B cell (primary cell): ENCODE data around the gene CTSK. TPM values are rescaled to one million over a fixed set of nuclear protein-coding genes. Genes with fewer than 3 reads are reported as not detected.
"Not testable (repeated sequence)": the region's sequence is repeated elsewhere in the genome, so short reads cannot be mapped to it uniquely, and the experiment has no call there.

Experiments used
- ATAC-seq: fragments of 200-7000 bp; cut with Tn5 transposase; one replicate; pipeline ENCODE4 v1.10.0; 2021; ENCODE audit warnings: low read depth, mild to moderate bottlenecking, moderate number of reproducible peaks, moderate library complexity
- CTCF ChIA-PET: fragments of 350-600 bp; sonication (Branson Sonifier 250); formaldehyde crosslinking; loops from one replicate; lab custom pipeline; 2021; ENCODE audit warnings: antibody characterized with exemption, inconsistent platforms; lab: Charles Lee
- POLR2A ChIA-PET: fragments of 350-600 bp; sonication (Branson Sonifier 250); formaldehyde crosslinking; loops from one replicate; lab custom pipeline; 2021; ENCODE audit warnings: antibody characterized with exemption; lab: Charles Lee
- DNase-seq: peaks from one replicate; pipeline ENCODE4 v3.0.0; 2013
- H2AFZ ChIP-seq: 2 replicates; pipeline ENCODE4 v1.6.1; 2012; ENCODE audit warnings: mild to moderate bottlenecking, low read depth, low read length; ENCODE audit not compliant: insufficient read depth, poor library complexity, severe bottlenecking
- H3K27ac ChIP-seq, 2 donors: 1 replicate in 1 of 2; 2 replicates in 1 of 2; pipeline ENCODE4 v1.5.1; 2012 to 2013; ENCODE audit warnings: low read length in 2 of 2, mild to moderate bottlenecking in 2 of 2, moderate library complexity in 1 of 2
- H3K27me3 ChIP-seq, 4 experiments: fragments of 200-600 bp in 1 of 4; sonication (generic) in 1 of 4; replicated peaks in 1 of 4; 1 replicate in 2 of 4; 2 replicates in 2 of 4; pipeline versions ENCODE4 v1.6.1 to v1.7.0; 2013 to 2016; ENCODE audit warnings: low read length in 3 of 4, mild to moderate bottlenecking in 2 of 4, mixed read lengths in 1 of 4, moderate library complexity in 1 of 4; ENCODE audit not compliant: insufficient read depth in 4 of 4, control insufficient read depth in 3 of 4; ENCODE audit errors: control extremely low read depth in 1 of 4
- H3K36me3 ChIP-seq, 2 experiments: replicated peaks in 1 of 2; 1 replicate in 1 of 2; 2 replicates in 1 of 2; pipeline versions ENCODE4 v1.6.1 to v1.7.1; 2013; ENCODE audit warnings: low read length in 1 of 2; ENCODE audit not compliant: insufficient read depth in 2 of 2, control insufficient read depth in 1 of 2; ENCODE audit errors: control extremely low read depth in 1 of 2, extremely low read depth in 1 of 2
- H3K4me1 ChIP-seq, 2 donors: fragments of 200-600 bp in 1 of 2; sonication (generic) in 1 of 2; 1 replicate in 1 of 2; 2 replicates in 1 of 2; pipeline versions ENCODE4 v1.5.1 to v1.6.1; 2013 to 2017; ENCODE audit warnings: low read length in 2 of 2; ENCODE audit not compliant: control insufficient read depth in 2 of 2, insufficient read depth in 2 of 2
- H3K4me2 ChIP-seq: replicated peaks from 2 replicates; pipeline ENCODE3; 2012; ENCODE audit warnings: mild to moderate bottlenecking, low read depth, low read length; ENCODE audit not compliant: poor library complexity, severe bottlenecking
- H3K4me3 ChIP-seq, 5 experiments: fragments of 200-600 bp in 1 of 5; sonication (generic) in 1 of 5; 1 replicate in 3 of 5; 2 replicates in 2 of 5; pipeline versions ENCODE4 v1.5.1 to v1.7.0; 2011 to 2016; ENCODE audit warnings: low read length in 4 of 5, mild to moderate bottlenecking in 4 of 5, low read depth in 2 of 5, control low read depth in 1 of 5, moderate library complexity in 1 of 5; ENCODE audit not compliant: insufficient read depth in 1 of 5; ENCODE audit errors: control extremely low read depth in 1 of 5, extremely low read depth in 1 of 5
- H3K79me2 ChIP-seq: fragments of 200-600 bp; sonication (generic); one replicate; pipeline ENCODE4 v1.6.0; 2016; ENCODE audit warnings: low read length; ENCODE audit not compliant: control insufficient read depth, insufficient read depth
- H3K9ac ChIP-seq: fragments of 200-600 bp; sonication (generic); 2 replicates; pipeline ENCODE4 v1.6.1; 2017; ENCODE audit warnings: mild to moderate bottlenecking, low read length, moderate library complexity
- H3K9me3 ChIP-seq, 3 donors: one replicate each; pipeline versions ENCODE4 v1.6.1 to v1.7.1; 2013; ENCODE audit warnings: low read length in 2 of 3; ENCODE audit not compliant: control insufficient read depth in 2 of 3, insufficient read depth in 1 of 3; ENCODE audit errors: control extremely low read depth in 1 of 3
- H4K20me1 ChIP-seq: 2 replicates; pipeline ENCODE4 v1.6.0; 2012; ENCODE audit warnings: mild to moderate bottlenecking, low read length; ENCODE audit not compliant: insufficient read depth, control insufficient read depth, poor library complexity, severe bottlenecking
- H3K27ac Mint-ChIP-seq: one replicate; pipeline ENCODE4 v1.8.0; 2021; ENCODE audit warnings: mixed read lengths
- H3K27me3 Mint-ChIP-seq: one replicate; pipeline ENCODE4 v1.8.0; 2021; ENCODE audit warnings: mixed read lengths
- H3K4me1 Mint-ChIP-seq: one replicate; pipeline ENCODE4 v1.8.0; 2021; ENCODE audit warnings: mixed read lengths
- H3K4me3 Mint-ChIP-seq: one replicate; pipeline ENCODE4 v1.8.0; 2021; ENCODE audit warnings: mixed read lengths
- H3K9me3 Mint-ChIP-seq: one replicate; pipeline ENCODE4 v1.8.0; 2022; ENCODE audit warnings: mixed read lengths; ENCODE audit not compliant: insufficient read depth
- EZH2 ChIP-seq: IDR thresholded peaks from 2 replicates; pipeline ENCODE4 v1.6.1; 2012; ENCODE audit warnings: borderline replicate concordance, low read depth, mild to moderate bottlenecking, moderate library complexity, low read length; ENCODE audit not compliant: insufficient read depth, poor library complexity, severe bottlenecking
- WGBS: methylation state at CpG from one replicate; pipeline ENCODE4 v1.1.5; 2013; ENCODE audit warnings: missing lambda C conversion rate; ENCODE audit not compliant: insufficient coverage; 5-methylcytosine and 5-hydroxymethylcytosine counted together
- intact Hi-C: fragments of 100-400 bp; cut with micrococcal nuclease; formaldehyde crosslinking; loops from one replicate; pipeline ENCODE4 v1.10.0; 2022
- polyA plus RNA-seq: library from polyadenylated mRNA; depleted of rRNA; stranded (reverse); fragments of >200 nt; gene quantifications from 2 replicates; pipeline ENCODE4 v1.2.3, GENCODE V29; 2012
- total RNA-seq, 2 donors: library from RNA; stranded (reverse); fragments of 120-200 nt in 1 of 2; gene quantifications; 1 replicate in 1 of 2; 2 replicates in 1 of 2; pipeline versions ENCODE4 v1.2.3 to v1.2.4, GENCODE V29; 2013 to 2022
- TF ChIP-seq, protein P1 (sequence below): fragments of 200-600 bp; IDR thresholded peaks from one replicate; pipeline ENCODE4 v1.8.0; 2022; ENCODE audit warnings: antibody characterized with exemption, mild to moderate bottlenecking

CTSK gene
- total and polyA plus RNA-seq, 2 donors (not counting 1 experiment from before 2014, with no cell fraction given), result 5.3 to 6.0 TPM

DNA sequence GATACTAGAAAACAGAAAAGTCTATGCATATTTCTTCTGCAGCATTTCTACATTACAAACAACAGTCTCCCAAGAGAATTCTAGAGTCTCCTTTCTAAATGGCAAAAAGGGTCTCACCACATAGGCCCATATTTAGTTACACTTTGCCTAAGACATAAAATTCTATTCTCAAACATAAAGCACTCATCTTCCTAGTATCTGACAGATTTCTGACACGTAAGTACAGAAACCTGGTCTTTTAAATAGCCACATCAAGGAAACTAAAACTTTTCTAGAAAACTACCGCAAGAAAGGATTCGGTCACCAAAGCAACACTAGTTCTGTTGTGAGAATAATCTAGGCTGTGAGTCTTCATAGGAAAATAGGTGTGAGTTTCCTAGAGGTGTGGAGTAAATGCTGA is 33.6 kb upstream of the CTSK start:
- intact Hi-C loops, result no loop called here
- no peak overlapping the region for H3K27ac Mint-ChIP-seq

DNA sequence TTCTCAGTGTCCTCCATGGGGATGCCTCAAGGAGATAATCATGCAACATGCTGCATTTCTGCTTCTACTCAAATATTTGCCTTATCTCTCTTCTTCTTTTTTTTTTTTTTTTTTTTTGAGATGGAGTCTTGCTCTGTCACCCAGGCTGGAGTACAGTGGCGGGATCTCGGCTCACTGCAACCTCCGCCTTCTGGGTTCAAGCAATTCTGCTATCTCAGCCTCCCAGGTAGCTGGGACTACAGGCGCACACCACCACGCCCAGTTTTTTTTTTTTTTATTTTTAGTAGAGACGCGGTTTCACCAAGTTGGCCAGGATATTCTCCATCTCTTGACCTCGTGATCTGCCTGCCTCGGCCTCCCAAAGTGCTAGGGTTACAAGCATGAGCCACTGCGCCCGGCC is 32.8 kb upstream of the CTSK start:
- peaks cover 12 to 26% of the 10 kb centered on the region in 2 experiments for H3K36me3 ChIP-seq
- H3K27me3 ChIP-seq, H3K4me1 Mint-ChIP-seq, H2AFZ ChIP-seq, H3K9me3 ChIP-seq, H3K9me3 Mint-ChIP-seq, H3K4me3 Mint-ChIP-seq, H3K4me3 ChIP-seq, H3K27me3 Mint-ChIP-seq, H4K20me1 ChIP-seq, H3K4me2 ChIP-seq, H3K9ac ChIP-seq, DNase-seq, H3K79me2 ChIP-seq, H3K27ac ChIP-seq, intact Hi-C loops, POLR2A ChIA-PET, H3K27ac Mint-ChIP-seq, ATAC-seq, H3K4me1 ChIP-seq: not testable (repeated sequence)
- 94% methylated on average over 6 of the region's 11 CpGs for WGBS
- CTCF ChIA-PET, result interaction anchor here (0.7 kb wide), 1 partner anchor 484 kb away, joined by 3 read pairs; no protein-coding TSS in a partner anchor

More for the DNA sequence above, 33.6 kb upstream of the CTSK start:
- no peak overlapping the region for H3K4me3 Mint-ChIP-seq
- no peaks in the 10 kb centered on the region for H4K20me1 ChIP-seq
- H3K9me3 ChIP-seq, result no peaks in the 10 kb centered on the region
- H3K4me1 ChIP-seq, result no peaks in the 10 kb centered on the region
- H3K9ac ChIP-seq, result no peak overlapping the region
- POLR2A ChIA-PET, result no interaction called here
- no peak for ATAC-seq
- no peaks in the 10 kb centered on the region for H3K27me3 ChIP-seq
- DNase-seq, result no peak
- H3K4me3 ChIP-seq, result no peak overlapping the region
- no peak overlapping the region for H2AFZ ChIP-seq
- TF ChIP-seq, protein P1, sequence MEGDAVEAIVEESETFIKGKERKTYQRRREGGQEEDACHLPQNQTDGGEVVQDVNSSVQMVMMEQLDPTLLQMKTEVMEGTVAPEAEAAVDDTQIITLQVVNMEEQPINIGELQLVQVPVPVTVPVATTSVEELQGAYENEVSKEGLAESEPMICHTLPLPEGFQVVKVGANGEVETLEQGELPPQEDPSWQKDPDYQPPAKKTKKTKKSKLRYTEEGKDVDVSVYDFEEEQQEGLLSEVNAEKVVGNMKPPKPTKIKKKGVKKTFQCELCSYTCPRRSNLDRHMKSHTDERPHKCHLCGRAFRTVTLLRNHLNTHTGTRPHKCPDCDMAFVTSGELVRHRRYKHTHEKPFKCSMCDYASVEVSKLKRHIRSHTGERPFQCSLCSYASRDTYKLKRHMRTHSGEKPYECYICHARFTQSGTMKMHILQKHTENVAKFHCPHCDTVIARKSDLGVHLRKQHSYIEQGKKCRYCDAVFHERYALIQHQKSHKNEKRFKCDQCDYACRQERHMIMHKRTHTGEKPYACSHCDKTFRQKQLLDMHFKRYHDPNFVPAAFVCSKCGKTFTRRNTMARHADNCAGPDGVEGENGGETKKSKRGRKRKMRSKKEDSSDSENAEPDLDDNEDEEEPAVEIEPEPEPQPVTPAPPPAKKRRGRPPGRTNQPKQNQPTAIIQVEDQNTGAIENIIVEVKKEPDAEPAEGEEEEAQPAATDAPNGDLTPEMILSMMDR, result no peak
- no peak for TF ChIP-seq EZH2
- H3K27me3 Mint-ChIP-seq, result no peaks in the 10 kb centered on the region
- H3K9me3 Mint-ChIP-seq, result no peaks in the 10 kb centered on the region
- WGBS, result no CpG with 5 or more reads among the region's 3 CpGs
- H3K4me2 ChIP-seq, result no peak overlapping the region
- H3K36me3 ChIP-seq, result peaks cover 12 to 19% of the 10 kb centered on the region in 2 experiments
- CTCF ChIA-PET, result no interaction called here
- no peak overlapping the region for H3K27ac ChIP-seq
- no peaks in the 10 kb centered on the region for H3K4me1 Mint-ChIP-seq
- no peaks in the 10 kb centered on the region for H3K79me2 ChIP-seq
